Chondrocyte (in vitro differentiated cells): ENCODE results near the gene WDPCP. TPM values are rescaled to one million over a fixed set of nuclear protein-coding genes. Genes with fewer than 3 reads are reported as not detected.

ENCODE experiments used
- DNase-seq: peaks from one replicate; pipeline ENCODE4 v3.0.0; 2021; ENCODE audit warnings: mixed read lengths, low spot score
- H3K27ac Mint-ChIP-seq: one replicate; pipeline ENCODE4 v1.8.0; 2021; ENCODE audit warnings: mild to moderate bottlenecking, moderate library complexity, mixed read lengths; ENCODE audit not compliant: unreplicated experiment
- H3K27me3 Mint-ChIP-seq: 2 replicates; pipeline ENCODE4 v1.8.0; 2021; ENCODE audit warnings: low read depth, mixed read lengths
- H3K36me3 Mint-ChIP-seq: 2 replicates; pipeline ENCODE4 v1.8.0; 2021; ENCODE audit warnings: low read depth, mixed read lengths
- H3K4me1 Mint-ChIP-seq: 2 replicates; pipeline ENCODE4 v1.8.0; 2021; ENCODE audit warnings: low read depth, mild to moderate bottlenecking, mixed read lengths
- H3K4me3 Mint-ChIP-seq: one replicate; pipeline ENCODE4 v1.8.0; 2021; ENCODE audit warnings: mild to moderate bottlenecking, moderate library complexity, mixed read lengths; ENCODE audit not compliant: unreplicated experiment
- H3K9me3 Mint-ChIP-seq: 2 replicates; pipeline ENCODE4 v1.8.0; 2021; ENCODE audit warnings: low read depth, mixed read lengths
- total RNA-seq: library from RNA; stranded (reverse); gene quantifications from 3 replicates; pipeline ENCODE4 v1.2.1, GENCODE V29; 2021
- TF ChIP-seq, protein P1 (sequence below): fragments of 200-600 bp; sonication (generic); IDR thresholded peaks from 2 replicates; pipeline ENCODE4 v1.5.0; 2021; ENCODE audit warnings: antibody characterized with exemption, mild to moderate bottlenecking, moderate library complexity

WDPCP gene
- total RNA-seq, 1 donor from 2014 or later = 8.6 TPM

DNA sequence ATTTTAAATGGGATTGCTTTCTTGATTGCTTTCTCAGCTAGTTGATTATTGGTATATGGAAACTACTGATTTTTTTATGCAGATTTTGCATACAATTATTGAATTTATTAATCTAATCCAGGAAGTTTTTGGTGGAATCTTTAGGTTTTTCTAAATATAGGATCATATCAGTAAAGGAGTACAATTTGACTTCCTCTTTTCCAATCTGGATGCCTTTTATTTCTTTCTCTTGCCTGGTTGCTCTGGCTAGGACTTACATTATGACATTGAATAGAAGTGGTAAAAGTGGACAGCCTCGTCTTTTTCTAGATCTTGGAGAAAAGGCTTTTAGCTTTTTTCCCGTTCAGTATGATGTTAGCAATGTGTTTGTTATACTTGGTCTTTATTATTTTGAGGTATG lies 486.3 kb downstream of the WDPCP start:
- Mint-ChIP-seq H3K27ac (no peak overlapping the region), H3K4me1 (no peaks in the 10 kb centered on the region), H3K36me3 (peaks cover 11% of the 10 kb centered on the region)

DNA sequence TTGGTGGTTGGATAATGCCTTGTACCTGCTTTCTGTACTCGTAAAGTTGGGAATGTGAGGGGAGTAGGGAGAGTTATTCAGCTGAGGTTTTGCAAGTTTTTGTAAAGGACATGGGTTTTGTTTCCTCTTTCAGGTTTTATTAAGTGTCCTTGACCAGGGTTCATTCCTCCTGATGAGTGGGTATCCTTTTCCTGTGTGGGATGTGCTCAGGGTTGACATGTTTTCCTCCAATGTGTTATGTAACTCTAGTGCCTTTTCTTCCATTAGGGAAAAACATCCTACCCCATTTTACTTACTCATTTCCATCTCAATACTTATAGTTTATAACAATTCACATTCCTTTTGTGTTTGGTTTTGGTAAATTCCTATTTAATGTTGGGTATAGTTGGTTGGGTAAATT lies 489.2 kb downstream of the WDPCP start:
- H3K9me3 Mint-ChIP-seq = peaks cover 34% of the 10 kb centered on the region
- H3K36me3 Mint-ChIP-seq = peaks cover 2% of the 10 kb centered on the region
- H3K27me3 Mint-ChIP-seq = peaks cover 4% of the 10 kb centered on the region
- no peak overlapping the region for H3K27ac Mint-ChIP-seq
- DNase-seq = no peak
- TF ChIP-seq, protein P1, sequence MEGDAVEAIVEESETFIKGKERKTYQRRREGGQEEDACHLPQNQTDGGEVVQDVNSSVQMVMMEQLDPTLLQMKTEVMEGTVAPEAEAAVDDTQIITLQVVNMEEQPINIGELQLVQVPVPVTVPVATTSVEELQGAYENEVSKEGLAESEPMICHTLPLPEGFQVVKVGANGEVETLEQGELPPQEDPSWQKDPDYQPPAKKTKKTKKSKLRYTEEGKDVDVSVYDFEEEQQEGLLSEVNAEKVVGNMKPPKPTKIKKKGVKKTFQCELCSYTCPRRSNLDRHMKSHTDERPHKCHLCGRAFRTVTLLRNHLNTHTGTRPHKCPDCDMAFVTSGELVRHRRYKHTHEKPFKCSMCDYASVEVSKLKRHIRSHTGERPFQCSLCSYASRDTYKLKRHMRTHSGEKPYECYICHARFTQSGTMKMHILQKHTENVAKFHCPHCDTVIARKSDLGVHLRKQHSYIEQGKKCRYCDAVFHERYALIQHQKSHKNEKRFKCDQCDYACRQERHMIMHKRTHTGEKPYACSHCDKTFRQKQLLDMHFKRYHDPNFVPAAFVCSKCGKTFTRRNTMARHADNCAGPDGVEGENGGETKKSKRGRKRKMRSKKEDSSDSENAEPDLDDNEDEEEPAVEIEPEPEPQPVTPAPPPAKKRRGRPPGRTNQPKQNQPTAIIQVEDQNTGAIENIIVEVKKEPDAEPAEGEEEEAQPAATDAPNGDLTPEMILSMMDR = no peak
- H3K4me3 Mint-ChIP-seq = no peak overlapping the region
- H3K4me1 Mint-ChIP-seq = no peaks in the 10 kb centered on the region

More for the DNA sequence above, 486.3 kb downstream of the WDPCP start:
- H3K4me3 Mint-ChIP-seq = no peak overlapping the region
- no peak for DNase-seq
- H3K9me3 Mint-ChIP-seq = peaks cover 52% of the 10 kb centered on the region
- TF ChIP-seq, protein P1 = no peak
- H3K27me3 Mint-ChIP-seq = no peaks in the 10 kb centered on the region

DNA sequence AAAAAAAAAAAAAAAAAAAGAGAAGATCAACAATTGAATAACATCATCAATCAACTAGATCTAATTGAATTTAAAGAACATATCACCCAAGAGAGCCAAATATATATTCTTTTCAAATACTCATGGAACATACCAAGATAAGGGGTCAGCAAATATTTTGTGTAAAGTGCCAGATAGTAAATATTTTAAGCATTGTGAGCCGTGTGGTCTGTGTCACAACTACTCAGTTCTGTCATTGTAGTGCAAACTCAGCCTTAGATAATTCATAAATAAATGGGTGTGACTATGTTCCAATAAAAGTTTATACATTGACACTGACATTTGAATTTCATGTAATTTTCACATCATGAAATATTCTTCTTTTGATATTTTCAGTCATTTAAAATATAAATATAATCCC lies 491.8 kb downstream of the WDPCP start:
- no peaks in the 10 kb centered on the region for H3K4me1 Mint-ChIP-seq

DNA sequence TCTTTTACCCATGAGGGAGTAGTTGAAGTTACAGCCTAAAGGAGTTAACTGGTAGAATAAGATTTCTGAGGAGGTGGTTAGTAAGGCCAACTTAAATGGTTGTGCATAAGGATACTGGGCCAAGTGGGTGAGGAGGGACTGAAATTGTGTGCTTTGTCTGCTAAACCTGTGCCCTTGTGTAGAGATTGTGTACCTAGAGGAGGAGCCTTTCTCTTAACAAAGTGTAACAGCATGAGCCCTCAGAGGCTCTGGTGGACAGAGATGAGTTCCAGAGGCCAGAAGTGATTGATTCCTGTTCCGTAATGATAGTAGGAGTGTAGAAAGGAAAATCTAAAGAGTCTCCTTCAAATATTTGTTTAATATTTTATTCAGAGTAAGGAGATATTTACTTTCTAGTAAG lies 494.8 kb downstream of the WDPCP start:
- H3K27me3 Mint-ChIP-seq = peaks cover 23% of the 10 kb centered on the region
- no peaks in the 10 kb centered on the region for H3K4me1 Mint-ChIP-seq
- DNase-seq = no peak
- TF ChIP-seq, protein P1 = no peak
- no peak overlapping the region for H3K27ac Mint-ChIP-seq
- no peak overlapping the region for H3K4me3 Mint-ChIP-seq
- H3K9me3 Mint-ChIP-seq = peaks cover 10% of the 10 kb centered on the region
- peaks cover 1% of the 10 kb centered on the region for H3K36me3 Mint-ChIP-seq

More for the DNA sequence above, 491.8 kb downstream of the WDPCP start:
- Mint-ChIP-seq H3K4me3 (no peak overlapping the region), H3K36me3 (no peaks in the 10 kb centered on the region), H3K27me3 (peaks cover 16% of the 10 kb centered on the region), H3K9me3 (peaks cover 17% of the 10 kb centered on the region), H3K27ac (no peak overlapping the region)
- DNase-seq = no peak
- TF ChIP-seq, protein P1 = no peak

DNA sequence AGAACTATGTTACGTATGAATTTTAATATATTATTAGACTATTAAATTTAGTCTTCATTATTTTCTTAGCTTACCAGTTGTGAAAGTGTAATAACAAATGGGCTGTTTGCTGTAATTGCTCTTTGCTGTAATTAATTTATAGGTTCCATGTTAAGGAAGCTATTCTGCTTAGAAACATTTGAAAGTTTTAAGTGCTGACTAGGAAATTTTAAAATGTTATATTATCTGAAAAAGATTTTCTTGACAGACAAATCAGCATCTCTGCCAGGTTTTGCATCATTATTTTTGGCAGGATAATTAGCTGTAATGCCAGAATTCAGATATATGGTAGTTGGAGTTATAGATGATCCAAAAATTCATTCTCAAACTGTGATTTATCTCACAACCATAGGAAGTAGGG lies 495.4 kb downstream of the WDPCP start:
- TF ChIP-seq, protein P1 = no peak
- H3K27me3 Mint-ChIP-seq = peaks cover 23% of the 10 kb centered on the region
- no peaks in the 10 kb centered on the region for H3K4me1 Mint-ChIP-seq
- no peak overlapping the region for H3K27ac Mint-ChIP-seq
- DNase-seq = no peak
- H3K9me3 Mint-ChIP-seq = peaks cover 10% of the 10 kb centered on the region
- H3K4me3 Mint-ChIP-seq = no peak overlapping the region
- peaks cover 1% of the 10 kb centered on the region for H3K36me3 Mint-ChIP-seq
